ENCODE results near the gene CCDC6. TPM values are rescaled to one million over a fixed set of nuclear protein-coding genes. Genes with fewer than 3 reads are reported as not detected.

Gene CCDC6
- total RNA-seq, 4 donors from 2014 or later = 30.8 to 66.0 (median 53.4) TPM

DNA sequence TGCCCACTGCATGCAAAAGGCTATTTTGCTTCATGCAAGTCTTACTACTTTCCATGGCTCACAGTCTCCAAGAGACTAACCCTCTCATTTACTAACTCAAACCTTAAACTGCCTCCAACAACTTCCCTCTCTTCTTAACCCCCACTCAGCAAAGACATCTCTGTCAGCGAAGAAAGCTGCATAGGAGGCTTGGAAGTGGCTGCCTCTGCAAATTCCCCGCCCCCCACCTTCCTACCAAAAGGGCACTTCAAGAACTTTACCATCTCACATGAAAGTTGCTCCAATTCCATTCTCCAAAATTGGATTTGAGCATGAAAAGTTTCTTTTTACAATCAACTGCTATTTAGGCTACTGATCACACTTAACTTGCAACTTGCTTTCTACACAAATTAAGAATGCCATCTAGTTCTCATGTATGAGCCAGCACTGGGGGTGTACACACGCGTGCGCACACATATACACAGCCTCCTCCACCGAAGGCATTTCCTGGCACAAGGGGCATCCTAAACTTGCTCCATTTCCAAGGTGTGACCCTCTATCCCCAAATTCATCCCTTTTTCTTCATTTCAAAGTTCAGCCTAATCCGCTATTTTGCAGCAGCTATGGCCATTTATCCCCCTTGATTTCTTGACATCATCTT is 1.8 kb downstream of the CCDC6 start:
- no peaks in the 10 kb centered on the region for H3K27me3 ChIP-seq
- H3K9me3 ChIP-seq = no peaks in the 10 kb centered on the region
- TF ChIP-seq POLR2AphosphoS5 (IDR thresholded peaks at IDR 0.05) (no peak), POLR2A (IDR thresholded peaks at IDR 0.05) (no peak), EP300 (IDR thresholded peaks at IDR 0.05) (no peak)
- TF ChIP-seq, protein P1, sequence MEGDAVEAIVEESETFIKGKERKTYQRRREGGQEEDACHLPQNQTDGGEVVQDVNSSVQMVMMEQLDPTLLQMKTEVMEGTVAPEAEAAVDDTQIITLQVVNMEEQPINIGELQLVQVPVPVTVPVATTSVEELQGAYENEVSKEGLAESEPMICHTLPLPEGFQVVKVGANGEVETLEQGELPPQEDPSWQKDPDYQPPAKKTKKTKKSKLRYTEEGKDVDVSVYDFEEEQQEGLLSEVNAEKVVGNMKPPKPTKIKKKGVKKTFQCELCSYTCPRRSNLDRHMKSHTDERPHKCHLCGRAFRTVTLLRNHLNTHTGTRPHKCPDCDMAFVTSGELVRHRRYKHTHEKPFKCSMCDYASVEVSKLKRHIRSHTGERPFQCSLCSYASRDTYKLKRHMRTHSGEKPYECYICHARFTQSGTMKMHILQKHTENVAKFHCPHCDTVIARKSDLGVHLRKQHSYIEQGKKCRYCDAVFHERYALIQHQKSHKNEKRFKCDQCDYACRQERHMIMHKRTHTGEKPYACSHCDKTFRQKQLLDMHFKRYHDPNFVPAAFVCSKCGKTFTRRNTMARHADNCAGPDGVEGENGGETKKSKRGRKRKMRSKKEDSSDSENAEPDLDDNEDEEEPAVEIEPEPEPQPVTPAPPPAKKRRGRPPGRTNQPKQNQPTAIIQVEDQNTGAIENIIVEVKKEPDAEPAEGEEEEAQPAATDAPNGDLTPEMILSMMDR (IDR thresholded peaks at IDR 0.05) = no peak
- ATAC-seq = no peak
- H3K27ac ChIP-seq = peak overlapping the region; percentile 81 to 98 (median 90)
- 27 to 43% methylated on average over 4 to 7 of the region's 7 CpGs for WGBS, 2 donors (ENCODE audit: low coverage in 1 of 2)
- peaks cover 2 to 80% (median 23%) of the 10 kb centered on the region in 3 donors for H3K4me1 ChIP-seq
- H3K36me3 ChIP-seq = no peaks in the 10 kb centered on the region
- H3K4me3 ChIP-seq = peak overlapping the region; percentile 78 to 90

DNA sequence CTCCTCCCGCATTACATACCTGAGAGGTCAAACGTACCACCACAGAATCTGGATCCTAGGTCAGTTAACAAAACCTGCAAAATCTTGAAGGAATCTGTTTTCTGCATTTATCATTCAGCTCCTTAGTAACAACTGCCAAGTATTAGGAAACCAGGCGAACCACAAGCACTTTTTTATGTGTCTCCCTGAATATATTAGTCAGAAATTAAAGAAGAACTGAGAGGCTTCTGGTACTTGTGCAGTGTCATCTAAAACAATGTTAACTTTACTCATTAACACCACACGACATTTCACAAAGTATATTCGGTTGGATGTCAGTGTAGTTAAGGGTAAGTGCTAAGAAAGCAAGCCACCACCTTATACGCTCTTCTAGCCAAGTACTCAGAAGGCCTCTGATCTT is 2.5 kb downstream of the CCDC6 start:
- ATAC-seq = no peak
- Histone ChIP-seq H3K27me3 (no peaks in the 10 kb centered on the region), H3K27ac (peak overlapping the region; percentile 81 to 98 (median 90)), H3K4me1 (peaks cover 6 to 84% (median 28%) of the 10 kb centered on the region in 3 donors), H3K9me3 (no peaks in the 10 kb centered on the region), H3K36me3 (no peaks in the 10 kb centered on the region), H3K4me3 (peak overlapping the region; percentile 78 to 90)
- WGBS, 2 donors (ENCODE audit: low coverage in 1 of 2) = 14 to 38% methylated on average over 6 of the region's 6 CpGs
- TF ChIP-seq, protein P1 (IDR thresholded peaks at IDR 0.05) = no peak
- TF ChIP-seq EP300 (IDR thresholded peaks at IDR 0.05) (no peak), POLR2AphosphoS5 (IDR thresholded peaks at IDR 0.05) (no peak), POLR2A (IDR thresholded peaks at IDR 0.05) (no peak)

DNA sequence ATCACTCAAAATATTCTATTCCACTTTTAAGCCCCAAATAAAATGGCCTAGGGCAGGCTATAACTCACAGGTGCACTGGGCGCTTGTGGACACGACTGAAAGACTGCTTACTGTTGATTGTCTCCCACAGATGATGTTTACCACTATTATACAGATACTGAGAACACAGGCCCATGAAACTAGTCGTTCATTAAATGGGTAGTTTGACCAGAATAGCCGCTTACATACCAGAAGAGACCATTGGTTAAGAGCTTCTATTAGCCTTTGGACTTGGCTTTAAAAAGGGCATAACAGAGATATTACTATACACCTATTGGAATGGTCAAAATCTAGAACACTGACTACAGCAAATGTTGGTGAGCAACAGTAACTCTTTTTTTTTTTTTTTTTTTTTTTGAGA is 4.3 kb downstream of the CCDC6 start:
- Histone ChIP-seq H3K4me3 (no peak overlapping the region), H3K27ac (peak overlapping the region in 2 of 4 donors; percentile 1 to 4), H3K4me1 (peaks cover 17 to 84% (median 36%) of the 10 kb centered on the region in 3 donors), H3K36me3 (no peaks in the 10 kb centered on the region), H3K9me3 (no peaks in the 10 kb centered on the region), H3K27me3 (no peaks in the 10 kb centered on the region)
- ATAC-seq = no peak
- TF ChIP-seq EP300 (IDR thresholded peaks at IDR 0.05) = no peak
- TF ChIP-seq POLR2A (IDR thresholded peaks at IDR 0.05) = no peak
- no peak for TF ChIP-seq POLR2AphosphoS5 (IDR thresholded peaks at IDR 0.05)
- TF ChIP-seq, protein P1 (IDR thresholded peaks at IDR 0.05) = no peak
- WGBS, 2 donors (ENCODE audit: low coverage in 1 of 2) = 85 to 89% methylated on average over 4 of the region's 4 CpGs

DNA sequence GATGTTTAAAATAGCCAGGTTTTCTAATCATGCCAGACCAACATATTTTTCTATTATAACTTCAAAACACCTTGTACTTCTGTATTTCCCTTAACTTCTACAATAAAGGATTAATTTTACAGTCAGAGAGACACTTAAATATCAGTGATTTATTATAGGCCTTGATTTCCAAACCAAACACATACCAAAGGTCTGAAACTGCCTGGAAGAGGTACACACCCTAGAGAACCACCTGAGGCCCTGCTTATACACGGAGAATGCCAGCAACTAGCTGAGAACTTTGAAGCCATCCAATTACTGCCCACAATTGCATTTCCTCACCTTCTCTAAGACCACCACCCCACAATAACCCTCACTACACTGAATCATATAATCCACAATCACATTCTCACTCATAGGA is 4.9 kb downstream of the CCDC6 start:
- peaks cover 17 to 88% (median 38%) of the 10 kb centered on the region in 3 donors for H3K4me1 ChIP-seq
- H3K9me3 ChIP-seq = no peaks in the 10 kb centered on the region
- TF ChIP-seq, protein P1 (IDR thresholded peaks at IDR 0.05) = no peak
- no peak for TF ChIP-seq POLR2A (IDR thresholded peaks at IDR 0.05)
- TF ChIP-seq POLR2AphosphoS5 (IDR thresholded peaks at IDR 0.05) = no peak
- no peak for TF ChIP-seq EP300 (IDR thresholded peaks at IDR 0.05)
- 90% methylated on average over 1 of the region's 1 CpG; no CpG with 5 or more reads in 1 of the 2 donors for WGBS, 2 donors (ENCODE audit: low coverage in 1 of 2)
- no peaks in the 10 kb centered on the region for H3K36me3 ChIP-seq
- H3K4me3 ChIP-seq = no peak overlapping the region
- H3K27ac ChIP-seq = peak overlapping the region in 3 of 4 donors; percentile 1 to 43 (median 4)
- ATAC-seq = no peak
- H3K27me3 ChIP-seq = no peaks in the 10 kb centered on the region
